MM.1S (cell line): ENCODE results near the gene PFDN1.
A peak's percentile ranks its signal among the peaks of the same experiment; 100 is the strongest.

Source experiments
- DNase-seq: peaks from one replicate; pipeline ENCODE4 v3.0.0-alpha.2; 2015
- H2AFZ ChIP-seq: fragments of 300-600 bp; sonication (generic); 2 replicates; pipeline ENCODE4 v1.6.0; 2016; ENCODE audit warnings: antibody characterized with exemption, low read length
- H3F3A ChIP-seq: fragments of 300-600 bp; sonication (generic); 2 replicates; pipeline ENCODE4 v1.6.1; 2016; ENCODE audit warnings: mild to moderate bottlenecking, antibody characterized with exemption, low read length, moderate library complexity, mixed read lengths; ENCODE audit not compliant: insufficient read depth
- H3K27ac ChIP-seq: fragments of 300-600 bp; sonication (generic); 2 replicates; pipeline ENCODE4 v1.5.1; 2016; ENCODE audit warnings: mild to moderate bottlenecking, low read length
- H3K27me3 ChIP-seq: fragments of 300-600 bp; sonication (generic); replicated peaks from 2 replicates; pipeline ENCODE4 v1.6.0; 2016; ENCODE audit warnings: low read length; ENCODE audit not compliant: insufficient read depth
- H3K36me3 ChIP-seq: fragments of 300-600 bp; sonication (generic); replicated peaks from 2 replicates; pipeline ENCODE4 v1.6.1; 2016; ENCODE audit warnings: mild to moderate bottlenecking, low read length, mixed read lengths; ENCODE audit not compliant: insufficient read depth
- H3K4me1 ChIP-seq: fragments of 300-600 bp; sonication (generic); 2 replicates; pipeline ENCODE4 v1.6.1; 2016; ENCODE audit warnings: low read length, mixed read lengths
- H3K4me2 ChIP-seq: fragments of 300-600 bp; sonication (generic); 2 replicates; pipeline ENCODE4 v1.6.0; 2016; ENCODE audit warnings: low read depth, low read length
- H3K4me3 ChIP-seq: fragments of 300-600 bp; sonication (generic); 2 replicates; pipeline ENCODE4 v1.5.1; 2016; ENCODE audit warnings: low read length, mixed read lengths
- H3K79me2 ChIP-seq: fragments of 300-600 bp; sonication (generic); 2 replicates; pipeline ENCODE4 v1.6.1; 2016; ENCODE audit warnings: mixed run types, low read length, mixed read lengths
- H3K9ac ChIP-seq: fragments of 300-600 bp; sonication (generic); 2 replicates; pipeline ENCODE4 v1.6.1; 2016; ENCODE audit warnings: low read length, mixed read lengths
- H3K9me2 ChIP-seq: fragments of 300-600 bp; sonication (generic); replicated peaks from 2 replicates; pipeline ENCODE4 v1.6.1; 2016; ENCODE audit warnings: mild to moderate bottlenecking, low read length, mixed read lengths; ENCODE audit not compliant: insufficient read depth
- H3K9me3 ChIP-seq: fragments of 300-600 bp; sonication (generic); replicated peaks from 2 replicates; pipeline ENCODE4 v1.6.1; 2016; ENCODE audit warnings: mild to moderate bottlenecking, low read length, mixed read lengths; ENCODE audit not compliant: insufficient read depth
- H4K20me1 ChIP-seq: fragments of 300-600 bp; sonication (generic); 2 replicates; pipeline ENCODE4 v1.6.1; 2016; ENCODE audit warnings: mild to moderate bottlenecking, low read length, moderate library complexity, mixed read lengths; ENCODE audit not compliant: insufficient read depth
- CTCF ChIP-seq: fragments of 300-600 bp; sonication (generic); IDR thresholded peaks from 2 replicates; pipeline ENCODE4 v1.5.1; 2016; ENCODE audit warnings: antibody characterized with exemption, low read length, mixed read lengths
- EZH2 ChIP-seq: fragments of 300-600 bp; sonication (generic); optimal IDR thresholded peaks from 2 replicates; pipeline ENCODE3; 2017; ENCODE audit warnings: low read depth, mild to moderate bottlenecking, antibody characterized with exemption, low read length, mixed read lengths
- EZH2phosphoT487 ChIP-seq: fragments of 300-600 bp; sonication (generic); IDR thresholded peaks from 2 replicates; pipeline ENCODE4 v1.6.1; 2018; ENCODE audit warnings: antibody characterized with exemption, low read length

PFDN1 gene

GRCh38 chr5:140266471-140267200 lies 36.3 kb downstream of the PFDN1 start:
- Histone ChIP-seq H3K4me1 (peaks cover 27% of the 10 kb centered on the region), H3K27ac (peak overlapping the region; percentile 75), H3K36me3 (no peaks in the 10 kb centered on the region), H3K79me2 (peaks cover 29% of the 10 kb centered on the region), H3K4me3 (no peak overlapping the region), H3K4me2 (peak overlapping the region; percentile 57; the same call in 1 of the 2 replicates), H3K9ac (peak overlapping the region; percentile 15; the same call in 1 of the 2 replicates), H2AFZ (no peak overlapping the region), H3K27me3 (no peaks in the 10 kb centered on the region), H3K9me3 (no peaks in the 10 kb centered on the region), H3K9me2 (no peaks in the 10 kb centered on the region), H4K20me1 (no peaks in the 10 kb centered on the region), H3F3A (peaks cover 27% of the 10 kb centered on the region)
- peak; percentile 85 for DNase-seq
- TF ChIP-seq CTCF (no peak), EZH2 (no peak), EZH2phosphoT487 (no peak)

- peaks cover 27% of the 10 kb centered on the region for H3K4me1 ChIP-seq
- H3K9me2 ChIP-seq = no peaks in the 10 kb centered on the region
- H3K9ac ChIP-seq = no peak overlapping the region
- TF ChIP-seq CTCF (no peak), EZH2 (no peak), EZH2phosphoT487 (no peak)
- no peaks in the 10 kb centered on the region for H4K20me1 ChIP-seq
- H3K9me3 ChIP-seq = no peaks in the 10 kb centered on the region
- peak overlapping the region; percentile 57 for H3K4me2 ChIP-seq
- H3F3A ChIP-seq = peaks cover 27% of the 10 kb centered on the region
- H3K79me2 ChIP-seq = peaks cover 34% of the 10 kb centered on the region
- no peaks in the 10 kb centered on the region for H3K36me3 ChIP-seq
- no peak for DNase-seq
- no peak overlapping the region for H2AFZ ChIP-seq
- peak overlapping the region; percentile 75; the same call in 1 of the 2 replicates for H3K27ac ChIP-seq
- peak overlapping the region; percentile 38 for H3K4me3 ChIP-seq
- H3K27me3 ChIP-seq = no peaks in the 10 kb centered on the region
Measured at GRCh38 chr5:140265845-140266244, 37.1 kb downstream of the PFDN1 start.

GRCh38 chr5:140262839-140263238 lies 40.1 kb downstream of the PFDN1 start:
- H3K9me2 ChIP-seq = no peaks in the 10 kb centered on the region
- peaks cover 23% of the 10 kb centered on the region for H3F3A ChIP-seq
- no peak overlapping the region for H3K9ac ChIP-seq
- no peak overlapping the region for H3K4me3 ChIP-seq
- H3K9me3 ChIP-seq = no peaks in the 10 kb centered on the region
- no peak overlapping the region for H3K4me2 ChIP-seq
- no peaks in the 10 kb centered on the region for H3K27me3 ChIP-seq
- H2AFZ ChIP-seq = no peak overlapping the region
- TF ChIP-seq EZH2phosphoT487 (no peak), EZH2 (no peak), CTCF (no peak)
- DNase-seq = no peak
- no peaks in the 10 kb centered on the region for H4K20me1 ChIP-seq
- peaks cover 51% of the 10 kb centered on the region for H3K79me2 ChIP-seq
- peaks cover 25% of the 10 kb centered on the region for H3K4me1 ChIP-seq
- H3K36me3 ChIP-seq = no peaks in the 10 kb centered on the region
- no peak overlapping the region for H3K27ac ChIP-seq
